ENCODE data around the gene TFRC.

Gene TFRC

GRCh38 chr3:196053487-196053886 lies 28.4 kb downstream of the TFRC start:
- DNase-seq (ENCODE audit: low read depth): no peak
- TF ChIP-seq MAX (IDR thresholded peaks at IDR 0.05; ENCODE audit: low read depth, low read length) (no peak), MYC (IDR thresholded peaks at IDR 0.05; ENCODE audit: low read depth, low read length) (no peak), POLR2A (IDR thresholded peaks at IDR 0.05; ENCODE audit: extremely low read depth, insufficient read length) (no peak), CTCF (IDR thresholded peaks at IDR 0.05; ENCODE audit: low read depth, low read length) (no peak)
- no peak overlapping the region for H3K4me3 ChIP-seq (ENCODE audit: low read depth, low read length)

- H3K4me3 ChIP-seq (ENCODE audit: low read depth, low read length): no peak overlapping the region
- DNase-seq (ENCODE audit: low read depth): no peak
Measured at GRCh38 chr3:196051282-196052076, 30.4 kb downstream of the TFRC start.

GRCh38 chr3:196050597-196050996 lies 31.3 kb downstream of the TFRC start:
- TF ChIP-seq MYC (IDR thresholded peaks at IDR 0.05; ENCODE audit: low read depth, low read length) (no peak), MAX (IDR thresholded peaks at IDR 0.05; ENCODE audit: low read depth, low read length) (no peak), POLR2A (IDR thresholded peaks at IDR 0.05; ENCODE audit: extremely low read depth, insufficient read length) (no peak), CTCF (IDR thresholded peaks at IDR 0.05; ENCODE audit: low read depth, low read length) (no peak)

More at GRCh38 chr3:196051282-196052076, 30.4 kb downstream of the TFRC start:
- no peak for TF ChIP-seq CTCF (IDR thresholded peaks at IDR 0.05; ENCODE audit: low read depth, low read length)
- no peak for TF ChIP-seq MYC (IDR thresholded peaks at IDR 0.05; ENCODE audit: low read depth, low read length)
- TF ChIP-seq MAX (IDR thresholded peaks at IDR 0.05; ENCODE audit: low read depth, low read length): no peak
- no peak for TF ChIP-seq POLR2A (IDR thresholded peaks at IDR 0.05; ENCODE audit: extremely low read depth, insufficient read length)

GRCh38 chr3:196049653-196050052 lies 32.2 kb downstream of the TFRC start:
- DNase-seq (ENCODE audit: low read depth): no peak
- TF ChIP-seq MYC (IDR thresholded peaks at IDR 0.05; ENCODE audit: low read depth, low read length) (no peak), POLR2A (IDR thresholded peaks at IDR 0.05; ENCODE audit: extremely low read depth, insufficient read length) (no peak), CTCF (IDR thresholded peaks at IDR 0.05; ENCODE audit: low read depth, low read length) (no peak), MAX (IDR thresholded peaks at IDR 0.05; ENCODE audit: low read depth, low read length) (no peak)
- H3K4me3 ChIP-seq (ENCODE audit: low read depth, low read length): no peak overlapping the region

More at GRCh38 chr3:196050597-196050996, 31.3 kb downstream of the TFRC start:
- DNase-seq (ENCODE audit: low read depth): no peak
- no peak overlapping the region for H3K4me3 ChIP-seq (ENCODE audit: low read depth, low read length)

GRCh38 chr3:196048922-196049598 lies 32.8 kb downstream of the TFRC start:
- no peak overlapping the region for H3K4me3 ChIP-seq (ENCODE audit: low read depth, low read length)
- TF ChIP-seq CTCF (IDR thresholded peaks at IDR 0.05; ENCODE audit: low read depth, low read length) (no peak), MAX (IDR thresholded peaks at IDR 0.05; ENCODE audit: low read depth, low read length) (no peak), MYC (IDR thresholded peaks at IDR 0.05; ENCODE audit: low read depth, low read length) (no peak), POLR2A (IDR thresholded peaks at IDR 0.05; ENCODE audit: extremely low read depth, insufficient read length) (no peak)
- no peak for DNase-seq (ENCODE audit: low read depth)

Data from NB4 (cell line).